Natural killer cell treated with Interleukin-12 subunit alpha and Interleukin-12 subunit beta and Interleukin-15 and Interleukin-18, amount 100 ng/mL, for 72 hours (primary cell): ENCODE measurements around the gene LAMA2. TPM values are rescaled to one million over a fixed set of nuclear protein-coding genes. Genes with fewer than 3 reads are reported as not detected.

Experiments used
- ATAC-seq, 2 donors: fragments of 150-1000 bp; cut with Tn5 transposase in 1 of 2; sonication (Bioruptor Pico), chemical (Tn5 transposase) in 1 of 2; 2 replicates each; pipeline ENCODE4 v1.10.0; 2021
- DNase-seq: peaks from one replicate; pipeline ENCODE4 v3.0.0; 2022; ENCODE audit warnings: low spot score
- H3K27ac Mint-ChIP-seq, 2 donors: 1 replicate in 1 of 2; 2 replicates in 1 of 2; pipeline ENCODE4 v1.8.0; 2022; ENCODE audit warnings: mixed read lengths in 2 of 2, mild to moderate bottlenecking in 1 of 2, moderate library complexity in 1 of 2
- H3K27me3 Mint-ChIP-seq, 2 donors: 1 replicate in 1 of 2; 2 replicates in 1 of 2; pipeline ENCODE4 v1.8.0; 2022; ENCODE audit warnings: mixed read lengths in 2 of 2
- H3K36me3 Mint-ChIP-seq: one replicate; pipeline ENCODE4 v1.8.0; 2022; ENCODE audit warnings: mixed read lengths
- H3K4me1 Mint-ChIP-seq, 2 donors: 1 replicate in 1 of 2; 2 replicates in 1 of 2; pipeline ENCODE4 v1.8.0; 2022; ENCODE audit warnings: low read depth in 2 of 2, mixed read lengths in 2 of 2, mild to moderate bottlenecking in 1 of 2
- H3K4me3 Mint-ChIP-seq: one replicate; pipeline ENCODE4 v1.8.0; 2022; ENCODE audit warnings: mixed read lengths
- H3K9me3 Mint-ChIP-seq: 2 replicates; pipeline ENCODE4 v1.8.0; 2022; ENCODE audit warnings: mixed read lengths
- total RNA-seq, 2 donors: library from RNA; stranded (reverse); gene quantifications; one replicate each; pipeline ENCODE4 v1.2.3, GENCODE V29; 2022

Gene LAMA2
- total RNA-seq, 2 donors from 2014 or later, result 0.36 to 0.53 TPM

DNA sequence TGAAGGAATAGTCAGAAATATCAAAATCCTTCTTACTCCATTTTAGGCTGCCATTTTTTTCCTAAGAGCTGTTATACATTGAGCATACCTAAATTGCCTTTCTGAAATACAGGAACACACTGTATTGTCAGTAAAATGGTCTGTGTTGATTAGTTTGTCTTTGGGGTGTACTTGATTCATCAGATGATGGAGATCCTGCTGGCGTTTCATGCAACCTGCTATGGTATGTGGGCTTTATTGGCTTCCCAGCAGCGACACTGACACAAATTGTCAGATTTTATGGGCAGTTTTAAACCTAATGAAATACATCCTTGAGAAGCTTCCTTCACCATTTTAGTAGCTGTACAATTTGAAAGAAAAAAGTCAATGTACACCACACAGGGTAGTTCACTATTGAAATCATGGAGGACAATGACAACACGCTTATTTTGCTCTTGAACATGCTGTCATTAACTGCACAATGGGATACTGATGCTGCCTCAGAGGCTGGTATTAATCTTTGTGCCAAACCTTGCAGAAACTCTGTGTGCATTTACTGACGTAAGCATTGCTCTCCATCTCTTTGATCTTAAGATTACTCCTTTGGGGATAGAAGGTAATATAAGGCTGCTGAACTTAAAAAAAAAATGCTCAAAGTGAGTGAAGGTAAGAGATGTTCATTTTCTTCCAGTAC, 124.9 kb downstream of the LAMA2 start:
- Mint-ChIP-seq H3K27ac (no peak overlapping the region), H3K27me3 (peaks cover 2 to 16% of the 10 kb centered on the region in 2 donors), H3K4me1 (no peaks in the 10 kb centered on the region), H3K4me3 (no peak overlapping the region), H3K36me3 (no peaks in the 10 kb centered on the region), H3K9me3 (peaks cover 3% of the 10 kb centered on the region)
- DNase-seq (no peak), ATAC-seq (no peak)

DNA sequence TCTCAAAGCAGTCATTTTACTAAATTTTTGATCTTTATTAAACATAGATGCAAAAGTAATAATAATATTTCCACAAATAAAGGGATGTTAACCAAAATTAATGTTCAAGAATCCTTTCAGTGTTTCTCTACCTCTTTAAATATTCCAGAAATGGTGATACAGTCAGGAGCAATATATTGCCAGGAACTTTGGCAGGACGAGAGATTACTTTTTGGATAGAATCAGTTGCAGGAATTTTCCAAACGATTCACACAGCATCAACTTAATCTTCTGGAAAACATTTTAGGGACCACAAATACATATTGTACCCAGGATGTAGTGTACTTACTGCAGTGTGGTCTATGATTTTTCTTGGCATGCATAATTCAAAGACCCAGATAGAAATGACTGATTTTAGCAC, 125.7 kb downstream of the LAMA2 start:
- Mint-ChIP-seq H3K4me3 (no peak overlapping the region), H3K9me3 (peaks cover 3% of the 10 kb centered on the region), H3K36me3 (no peaks in the 10 kb centered on the region), H3K4me1 (no peaks in the 10 kb centered on the region), H3K27me3 (peaks cover 2 to 17% of the 10 kb centered on the region in 2 donors), H3K27ac (no peak overlapping the region)
- DNase-seq (no peak), ATAC-seq (no peak)

DNA sequence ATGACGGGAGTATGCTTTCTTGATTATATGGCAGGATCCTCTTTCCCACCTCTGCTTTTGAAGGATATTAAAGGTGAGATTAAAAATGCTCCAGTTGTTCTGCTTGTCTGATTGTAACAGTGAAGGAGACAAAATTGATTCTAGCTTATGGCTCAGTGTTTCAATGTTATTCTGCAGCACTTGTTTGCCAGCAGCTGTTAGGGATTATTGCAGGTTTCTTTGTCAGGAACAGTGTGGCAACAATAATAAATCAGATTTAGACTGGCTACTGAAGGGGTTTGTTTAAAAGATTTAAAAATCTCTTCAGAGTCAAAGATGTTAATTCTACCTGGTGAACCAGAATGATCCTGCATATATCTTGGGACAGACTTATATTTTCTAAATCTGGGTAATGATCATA, 126.9 kb downstream of the LAMA2 start:
- Mint-ChIP-seq H3K36me3 (no peaks in the 10 kb centered on the region), H3K4me3 (no peak overlapping the region), H3K27ac (no peak overlapping the region), H3K4me1 (no peaks in the 10 kb centered on the region), H3K9me3 (peaks cover 3% of the 10 kb centered on the region), H3K27me3 (peaks cover 2 to 22% of the 10 kb centered on the region in 2 donors)
- ATAC-seq (no peak), DNase-seq (no peak)

DNA sequence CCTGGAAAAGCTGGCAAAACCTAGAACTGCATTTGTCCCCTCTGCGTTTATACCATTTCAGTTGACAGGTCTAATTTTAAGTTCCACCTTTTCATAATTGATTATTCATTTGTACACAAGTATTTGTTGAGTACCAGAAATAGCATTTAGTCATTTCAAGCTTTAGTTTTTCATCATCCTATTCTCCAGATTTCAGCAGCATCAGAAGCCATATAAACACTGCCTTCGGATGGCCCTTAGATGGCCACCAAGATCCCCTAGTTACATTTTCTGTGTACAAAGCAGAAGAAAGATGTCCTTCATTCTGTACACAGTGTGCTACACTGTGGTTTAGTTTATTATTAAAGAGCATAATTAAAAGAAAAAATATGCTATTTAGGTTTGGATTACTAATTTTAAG, 131.4 kb downstream of the LAMA2 start:
- H3K4me3 Mint-ChIP-seq, result no peak overlapping the region
- no peak overlapping the region for H3K27ac Mint-ChIP-seq
- H3K36me3 Mint-ChIP-seq, result no peaks in the 10 kb centered on the region
- no peaks in the 10 kb centered on the region for H3K4me1 Mint-ChIP-seq
- peaks cover 3% of the 10 kb centered on the region for H3K9me3 Mint-ChIP-seq
- ATAC-seq, result no peak
- peaks cover 2 to 11% of the 10 kb centered on the region in 2 donors for H3K27me3 Mint-ChIP-seq
- no peak for DNase-seq

DNA sequence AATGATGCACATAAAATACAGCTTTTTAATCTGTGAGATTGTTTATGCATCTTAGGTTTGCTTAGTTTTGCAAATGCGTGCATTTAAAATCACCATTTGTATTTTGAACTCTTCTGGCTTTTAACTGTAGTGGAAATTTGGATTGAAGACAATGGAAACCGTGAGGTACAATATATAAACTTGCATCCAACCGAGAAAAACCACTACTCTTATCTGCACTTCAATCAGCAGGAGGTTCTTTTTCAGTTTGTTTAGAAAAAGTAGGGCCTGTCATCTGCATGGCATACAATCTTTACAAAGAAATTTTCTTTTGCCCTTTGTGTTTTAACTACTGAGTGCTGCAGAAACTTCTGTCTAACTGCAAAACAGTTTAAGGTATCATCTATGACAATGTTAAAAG, 132.8 kb downstream of the LAMA2 start:
- Mint-ChIP-seq H3K4me1 (no peaks in the 10 kb centered on the region), H3K36me3 (no peaks in the 10 kb centered on the region), H3K27ac (no peak overlapping the region), H3K4me3 (no peak overlapping the region), H3K27me3 (peaks cover 2 to 6% of the 10 kb centered on the region in 2 donors), H3K9me3 (peaks cover 3% of the 10 kb centered on the region)
- ATAC-seq (no peak), DNase-seq (no peak)

DNA sequence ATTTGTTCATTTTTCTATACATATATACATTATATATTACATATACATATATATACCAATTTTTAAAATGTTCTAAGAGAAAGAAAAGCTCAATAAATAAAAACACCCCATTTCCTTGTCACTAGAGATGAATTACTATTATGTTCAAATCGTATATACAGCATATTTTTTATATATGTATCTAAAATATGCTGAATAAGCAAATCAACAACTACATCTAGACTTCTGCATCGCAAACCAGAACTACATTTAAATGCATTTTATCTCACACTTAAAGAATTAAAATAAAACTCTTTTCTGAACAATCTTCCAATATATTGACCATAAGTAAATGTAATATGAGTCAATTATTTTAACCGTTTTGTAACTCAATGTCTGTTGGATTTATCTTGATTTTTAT, 133.9 kb downstream of the LAMA2 start:
- ATAC-seq (no peak), DNase-seq (no peak)
- H3K9me3 Mint-ChIP-seq, result peaks cover 3% of the 10 kb centered on the region
- no peaks in the 10 kb centered on the region for H3K4me1 Mint-ChIP-seq
- H3K36me3 Mint-ChIP-seq, result no peaks in the 10 kb centered on the region
- H3K27me3 Mint-ChIP-seq, result peaks cover 0 to 6% of the 10 kb centered on the region in 2 donors
- H3K4me3 Mint-ChIP-seq, result no peak overlapping the region
- no peak overlapping the region for H3K27ac Mint-ChIP-seq

DNA sequence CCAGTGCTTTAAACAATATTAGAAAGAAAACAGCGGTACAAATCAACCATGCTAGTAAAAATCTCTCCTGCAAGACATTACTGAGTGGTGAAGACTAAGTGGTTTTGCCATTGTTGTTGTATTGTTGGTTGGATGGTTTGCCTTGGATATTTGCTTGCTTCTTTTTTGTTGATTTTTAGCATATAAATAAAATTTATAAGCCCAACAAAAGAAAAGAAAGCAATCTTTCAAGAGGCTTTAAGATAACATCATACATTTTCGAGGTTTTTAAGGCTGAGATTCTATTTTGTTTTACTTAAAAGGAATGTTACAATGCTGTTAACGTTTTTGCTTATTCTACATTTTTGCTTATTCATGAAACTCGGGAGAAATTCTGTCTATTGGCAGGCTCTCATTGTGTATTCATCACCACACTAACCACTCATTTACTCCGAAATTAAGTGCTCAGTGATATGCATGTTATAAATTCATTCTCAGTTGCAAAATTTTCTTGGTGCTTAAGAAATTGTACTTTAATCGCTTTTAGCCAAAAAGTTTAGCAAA, 139.1 kb downstream of the LAMA2 start:
- no peak for DNase-seq
- no peaks in the 10 kb centered on the region for H3K4me1 Mint-ChIP-seq
- ATAC-seq, result no peak
- no peak overlapping the region for H3K27ac Mint-ChIP-seq
- H3K9me3 Mint-ChIP-seq, result peaks cover 5% of the 10 kb centered on the region
- no peaks in the 10 kb centered on the region for H3K36me3 Mint-ChIP-seq
- no peak overlapping the region for H3K4me3 Mint-ChIP-seq
- peaks cover under 1 to 2% of the 10 kb centered on the region in 2 donors for H3K27me3 Mint-ChIP-seq

DNA sequence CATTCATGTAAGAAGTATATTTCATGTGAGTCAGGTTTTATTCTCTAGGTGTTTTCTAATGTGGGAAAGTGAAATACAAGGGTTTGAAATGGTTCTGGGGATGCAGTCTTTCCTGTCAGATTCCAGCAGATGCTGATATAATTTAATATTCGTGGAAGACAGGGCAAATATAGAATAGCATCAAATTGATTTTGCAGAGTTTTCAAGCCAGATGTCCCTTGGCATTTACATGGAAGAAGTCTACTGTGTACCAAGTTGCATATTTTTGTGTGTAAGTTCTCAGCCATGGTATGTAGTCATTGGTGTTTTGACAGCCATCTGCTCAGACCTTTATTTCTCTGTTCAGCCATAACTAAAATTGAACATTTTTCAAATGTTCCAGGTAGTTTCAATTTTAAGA, 143.7 kb downstream of the LAMA2 start:
- H3K9me3 Mint-ChIP-seq, result peaks cover 3% of the 10 kb centered on the region
- no peak overlapping the region for H3K4me3 Mint-ChIP-seq
- DNase-seq, result no peak

DNA sequence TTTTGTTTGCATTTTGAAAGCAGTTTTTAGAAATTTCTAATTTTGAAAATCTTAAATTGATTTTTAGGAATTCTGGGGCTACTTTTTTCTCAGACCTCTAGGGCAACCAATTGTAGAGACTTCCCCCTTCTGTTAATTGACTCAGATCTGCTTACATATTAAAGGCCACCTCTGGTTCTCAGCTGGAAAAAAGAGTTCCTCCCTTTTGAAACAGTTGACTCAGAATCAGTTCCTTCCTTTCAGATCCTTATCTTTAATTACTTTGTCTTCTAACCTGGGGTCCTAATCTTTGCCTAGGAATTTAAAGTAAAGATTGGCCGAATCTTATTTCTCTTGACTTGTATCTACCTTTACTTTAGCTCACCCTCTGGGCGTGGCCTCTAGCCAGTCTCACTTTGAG, 146.8 kb downstream of the LAMA2 start:
- Mint-ChIP-seq H3K27ac (no peak overlapping the region), H3K4me3 (no peak overlapping the region), H3K36me3 (no peaks in the 10 kb centered on the region), H3K27me3 (peaks cover 0 to 7% of the 10 kb centered on the region in 2 donors), H3K4me1 (no peaks in the 10 kb centered on the region), H3K9me3 (no peaks in the 10 kb centered on the region)
- DNase-seq, result no peak
- ATAC-seq, result no peak

More for the DNA sequence above, 143.7 kb downstream of the LAMA2 start:
- Mint-ChIP-seq H3K27ac (no peak overlapping the region), H3K36me3 (no peaks in the 10 kb centered on the region), H3K27me3 (peaks cover 2 to 7% of the 10 kb centered on the region in 2 donors), H3K4me1 (no peaks in the 10 kb centered on the region)
- ATAC-seq, result no peak

DNA sequence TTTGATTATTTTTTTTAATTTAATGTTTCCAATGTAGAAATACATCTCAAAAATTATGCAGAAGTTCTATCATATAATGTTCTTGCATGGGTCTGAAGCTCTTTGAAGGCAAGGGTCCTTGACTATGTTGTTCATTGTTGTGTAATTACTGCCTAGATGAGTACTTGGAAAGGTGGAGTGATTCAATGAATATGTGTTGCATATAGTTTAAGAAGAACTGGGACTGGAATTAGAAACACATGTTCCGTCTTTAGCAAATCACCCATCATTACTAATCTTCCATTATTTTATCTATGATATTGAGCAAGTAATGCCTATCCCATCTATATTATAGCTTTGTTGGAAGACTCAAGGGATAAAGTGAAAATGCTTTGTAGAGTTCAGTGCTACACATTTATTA, 147.3 kb downstream of the LAMA2 start:
- ATAC-seq (no peak), DNase-seq (no peak)
- no peaks in the 10 kb centered on the region for H3K9me3 Mint-ChIP-seq
- no peaks in the 10 kb centered on the region for H3K4me1 Mint-ChIP-seq
- H3K27me3 Mint-ChIP-seq, result peaks cover 0 to 8% of the 10 kb centered on the region in 2 donors
- no peaks in the 10 kb centered on the region for H3K36me3 Mint-ChIP-seq
- no peak overlapping the region for H3K27ac Mint-ChIP-seq
- no peak overlapping the region for H3K4me3 Mint-ChIP-seq

DNA sequence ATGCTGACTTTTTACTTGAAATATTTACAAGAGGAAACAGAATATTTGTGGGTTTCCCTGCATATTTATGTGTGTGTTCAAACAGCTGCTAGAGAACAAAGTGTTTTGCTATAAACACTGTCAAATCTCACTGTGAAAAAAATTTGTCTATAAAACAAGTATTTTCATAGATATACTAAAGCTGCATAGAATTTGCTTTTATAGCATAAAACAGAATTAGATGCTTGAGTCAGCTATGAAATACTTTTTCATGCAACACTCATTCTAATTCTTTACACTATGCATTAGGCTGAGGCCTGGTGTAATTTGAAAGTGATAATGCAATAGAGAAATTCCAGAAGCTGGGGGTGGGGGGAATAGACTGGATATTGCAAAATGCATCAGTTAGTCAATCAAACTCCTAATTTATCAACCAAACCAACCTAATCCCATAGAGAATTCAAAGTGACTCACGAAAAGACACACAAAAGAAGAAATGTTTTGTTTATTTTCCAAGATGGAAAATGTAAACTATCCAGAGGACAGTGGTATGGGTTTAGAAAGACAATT, 148.2 kb downstream of the LAMA2 start:
- Mint-ChIP-seq H3K9me3 (no peaks in the 10 kb centered on the region), H3K4me3 (no peak overlapping the region), H3K4me1 (no peaks in the 10 kb centered on the region), H3K27me3 (peaks cover 0 to 12% of the 10 kb centered on the region in 2 donors), H3K36me3 (no peaks in the 10 kb centered on the region), H3K27ac (no peak overlapping the region)
- no peak for ATAC-seq
- no peak for DNase-seq

DNA sequence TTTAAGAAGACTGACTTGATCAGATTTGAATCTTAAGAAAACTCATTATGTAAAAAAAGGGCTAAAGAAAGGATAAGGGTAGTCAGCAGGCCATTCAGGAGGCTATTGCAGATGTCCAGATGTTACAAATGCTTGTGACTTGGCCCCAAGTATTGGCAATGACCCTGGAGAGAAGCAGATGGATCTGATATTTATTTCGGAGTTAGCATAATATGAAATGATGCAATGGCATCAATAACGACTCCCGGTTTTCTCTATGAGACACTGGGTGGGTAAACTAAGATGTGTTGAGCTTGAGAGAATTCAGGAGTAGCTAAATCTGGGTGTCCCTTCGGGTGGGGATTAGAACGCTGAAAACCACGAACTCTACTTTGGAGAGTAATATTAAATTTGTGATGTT, 149.7 kb downstream of the LAMA2 start:
- Mint-ChIP-seq H3K4me1 (no peaks in the 10 kb centered on the region), H3K27ac (no peak overlapping the region), H3K36me3 (no peaks in the 10 kb centered on the region), H3K4me3 (no peak overlapping the region), H3K9me3 (no peaks in the 10 kb centered on the region), H3K27me3 (peaks cover 0 to 10% of the 10 kb centered on the region in 2 donors)
- ATAC-seq (no peak), DNase-seq (no peak)

DNA sequence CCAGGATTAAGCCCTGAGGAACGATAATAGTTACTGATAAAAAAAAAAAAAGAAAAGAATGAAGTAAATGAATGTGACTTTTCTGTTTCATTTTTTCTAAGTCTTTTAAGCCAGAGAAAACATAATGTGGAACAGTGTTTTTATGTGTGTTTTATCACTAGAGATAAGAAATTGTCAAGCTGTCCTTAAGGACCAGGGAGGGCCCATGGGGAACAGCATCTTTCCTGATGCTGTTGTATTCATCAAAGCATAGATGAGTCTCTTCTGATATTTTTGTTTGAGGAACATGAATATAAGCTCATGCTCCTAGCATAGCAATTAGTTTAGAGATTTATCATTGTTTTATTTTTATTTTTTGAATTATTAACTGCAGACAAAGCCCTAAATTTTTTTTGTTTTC, 150.2 kb downstream of the LAMA2 start:
- H3K36me3 Mint-ChIP-seq, result no peaks in the 10 kb centered on the region
- no peak overlapping the region for H3K4me3 Mint-ChIP-seq
- peaks cover 0 to 11% of the 10 kb centered on the region in 2 donors for H3K27me3 Mint-ChIP-seq
- DNase-seq, result no peak
- no peak overlapping the region for H3K27ac Mint-ChIP-seq
- no peak for ATAC-seq
- no peaks in the 10 kb centered on the region for H3K4me1 Mint-ChIP-seq
- H3K9me3 Mint-ChIP-seq, result no peaks in the 10 kb centered on the region

DNA sequence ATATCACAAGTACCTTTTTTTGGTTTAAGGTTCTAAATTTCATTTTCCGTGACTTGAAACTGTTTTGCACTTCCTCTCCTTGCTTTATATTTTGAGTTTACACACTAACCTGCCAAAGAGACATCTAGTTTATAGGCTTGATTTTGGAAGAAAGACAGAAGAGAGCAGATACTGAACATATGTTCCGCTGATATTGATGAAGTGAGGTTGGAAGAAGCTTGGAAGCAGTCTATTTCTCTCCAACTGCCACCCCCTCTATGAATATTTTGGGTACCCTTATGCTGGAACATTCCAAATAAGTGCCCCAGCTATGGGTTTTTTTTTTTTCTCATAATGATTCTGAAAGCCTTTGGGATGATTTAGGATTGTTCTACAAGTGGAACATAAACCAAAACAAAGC, 150.6 kb downstream of the LAMA2 start:
- ATAC-seq (no peak), DNase-seq (no peak)
- Mint-ChIP-seq H3K4me3 (no peak overlapping the region), H3K4me1 (no peaks in the 10 kb centered on the region), H3K27me3 (peaks cover 0 to 15% of the 10 kb centered on the region in 2 donors), H3K9me3 (no peaks in the 10 kb centered on the region), H3K36me3 (no peaks in the 10 kb centered on the region), H3K27ac (no peak overlapping the region)
